ENCODE results near the gene PDGFB.

DNA sequence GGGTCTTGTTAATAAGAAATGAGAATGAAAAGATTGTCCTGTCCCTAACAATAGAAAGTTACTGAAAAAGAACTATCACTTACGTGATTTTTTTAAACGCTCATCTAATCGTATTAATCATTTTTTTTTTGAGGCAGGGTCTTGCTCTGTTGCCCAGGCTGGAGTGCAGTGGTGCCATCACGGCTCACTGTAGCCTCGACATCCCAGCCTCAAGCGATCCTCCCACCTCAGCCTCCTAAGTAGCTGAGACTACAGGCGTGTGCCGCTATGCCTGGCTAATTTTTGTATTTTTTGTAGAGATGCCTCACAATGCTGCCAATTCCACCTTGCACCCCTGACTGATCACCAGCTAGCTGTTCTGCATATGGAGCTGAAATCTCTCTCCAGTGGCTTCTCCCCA, 15.7 kb downstream of the PDGFB start:
- TF ChIP-seq, protein P1, sequence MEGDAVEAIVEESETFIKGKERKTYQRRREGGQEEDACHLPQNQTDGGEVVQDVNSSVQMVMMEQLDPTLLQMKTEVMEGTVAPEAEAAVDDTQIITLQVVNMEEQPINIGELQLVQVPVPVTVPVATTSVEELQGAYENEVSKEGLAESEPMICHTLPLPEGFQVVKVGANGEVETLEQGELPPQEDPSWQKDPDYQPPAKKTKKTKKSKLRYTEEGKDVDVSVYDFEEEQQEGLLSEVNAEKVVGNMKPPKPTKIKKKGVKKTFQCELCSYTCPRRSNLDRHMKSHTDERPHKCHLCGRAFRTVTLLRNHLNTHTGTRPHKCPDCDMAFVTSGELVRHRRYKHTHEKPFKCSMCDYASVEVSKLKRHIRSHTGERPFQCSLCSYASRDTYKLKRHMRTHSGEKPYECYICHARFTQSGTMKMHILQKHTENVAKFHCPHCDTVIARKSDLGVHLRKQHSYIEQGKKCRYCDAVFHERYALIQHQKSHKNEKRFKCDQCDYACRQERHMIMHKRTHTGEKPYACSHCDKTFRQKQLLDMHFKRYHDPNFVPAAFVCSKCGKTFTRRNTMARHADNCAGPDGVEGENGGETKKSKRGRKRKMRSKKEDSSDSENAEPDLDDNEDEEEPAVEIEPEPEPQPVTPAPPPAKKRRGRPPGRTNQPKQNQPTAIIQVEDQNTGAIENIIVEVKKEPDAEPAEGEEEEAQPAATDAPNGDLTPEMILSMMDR (IDR thresholded peaks at IDR 0.05; ENCODE audit: insufficient read depth, low read length) = no peak
- no peak for TF ChIP-seq POLR2AphosphoS5 (IDR thresholded peaks at IDR 0.05; ENCODE audit: low read depth)
- TF ChIP-seq, protein P2, sequence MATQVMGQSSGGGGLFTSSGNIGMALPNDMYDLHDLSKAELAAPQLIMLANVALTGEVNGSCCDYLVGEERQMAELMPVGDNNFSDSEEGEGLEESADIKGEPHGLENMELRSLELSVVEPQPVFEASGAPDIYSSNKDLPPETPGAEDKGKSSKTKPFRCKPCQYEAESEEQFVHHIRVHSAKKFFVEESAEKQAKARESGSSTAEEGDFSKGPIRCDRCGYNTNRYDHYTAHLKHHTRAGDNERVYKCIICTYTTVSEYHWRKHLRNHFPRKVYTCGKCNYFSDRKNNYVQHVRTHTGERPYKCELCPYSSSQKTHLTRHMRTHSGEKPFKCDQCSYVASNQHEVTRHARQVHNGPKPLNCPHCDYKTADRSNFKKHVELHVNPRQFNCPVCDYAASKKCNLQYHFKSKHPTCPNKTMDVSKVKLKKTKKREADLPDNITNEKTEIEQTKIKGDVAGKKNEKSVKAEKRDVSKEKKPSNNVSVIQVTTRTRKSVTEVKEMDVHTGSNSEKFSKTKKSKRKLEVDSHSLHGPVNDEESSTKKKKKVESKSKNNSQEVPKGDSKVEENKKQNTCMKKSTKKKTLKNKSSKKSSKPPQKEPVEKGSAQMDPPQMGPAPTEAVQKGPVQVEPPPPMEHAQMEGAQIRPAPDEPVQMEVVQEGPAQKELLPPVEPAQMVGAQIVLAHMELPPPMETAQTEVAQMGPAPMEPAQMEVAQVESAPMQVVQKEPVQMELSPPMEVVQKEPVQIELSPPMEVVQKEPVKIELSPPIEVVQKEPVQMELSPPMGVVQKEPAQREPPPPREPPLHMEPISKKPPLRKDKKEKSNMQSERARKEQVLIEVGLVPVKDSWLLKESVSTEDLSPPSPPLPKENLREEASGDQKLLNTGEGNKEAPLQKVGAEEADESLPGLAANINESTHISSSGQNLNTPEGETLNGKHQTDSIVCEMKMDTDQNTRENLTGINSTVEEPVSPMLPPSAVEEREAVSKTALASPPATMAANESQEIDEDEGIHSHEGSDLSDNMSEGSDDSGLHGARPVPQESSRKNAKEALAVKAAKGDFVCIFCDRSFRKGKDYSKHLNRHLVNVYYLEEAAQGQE (IDR thresholded peaks at IDR 0.05; ENCODE audit: insufficient replicate concordance, low read depth) = no peak
- TF ChIP-seq GABPA (IDR thresholded peaks at IDR 0.05; ENCODE audit: low read depth) = no peak
- no peak for TF ChIP-seq SPI1 (IDR thresholded peaks at IDR 0.05; ENCODE audit: borderline replicate concordance, low read depth)

All from HL-60 (cell line).